Measurements from ENCODE around the gene CABP2. TPM values are rescaled to one million over a fixed set of nuclear protein-coding genes. Genes with fewer than 3 reads are reported as not detected.

The CABP2 gene
- total RNA-seq, 1 donor, result not detected

GRCh38 chr11:67528376-67528775, 5.1 kb upstream of the CABP2 start:
- TF ChIP-seq CTCF (IDR thresholded peaks at IDR 0.05; ENCODE audit: insufficient read depth, low read length), result no peak
- no peak for DNase-seq (ENCODE audit: low read depth)
- no peak overlapping the region for H3K4me3 ChIP-seq (ENCODE audit: low read depth, low read length)

GRCh38 chr11:67525275-67525976, 2.2 kb upstream of the CABP2 start:
- DNase-seq (ENCODE audit: low read depth), result no peak
- no peak for TF ChIP-seq CTCF (IDR thresholded peaks at IDR 0.05; ENCODE audit: insufficient read depth, low read length)
- no peak overlapping the region for H3K4me3 ChIP-seq (ENCODE audit: low read depth, low read length)

GRCh38 chr11:67524480-67524808, 1.2 kb upstream of the CABP2 start:
- TF ChIP-seq CTCF (IDR thresholded peaks at IDR 0.05; ENCODE audit: insufficient read depth, low read length), result no peak
- H3K4me3 ChIP-seq (ENCODE audit: low read depth, low read length), result no peak overlapping the region
- no peak for DNase-seq (ENCODE audit: low read depth)

- TF ChIP-seq CTCF (IDR thresholded peaks at IDR 0.05; ENCODE audit: insufficient read depth, low read length), result no peak
- H3K4me3 ChIP-seq (ENCODE audit: low read depth, low read length), result no peak overlapping the region
- no peak for DNase-seq (ENCODE audit: low read depth)
Measured at GRCh38 chr11:67523556-67524479, 572 bp upstream of the CABP2 start.

- no peak for TF ChIP-seq CTCF (IDR thresholded peaks at IDR 0.05; ENCODE audit: insufficient read depth, low read length)
- no peak for DNase-seq (ENCODE audit: low read depth)
- H3K4me3 ChIP-seq (ENCODE audit: low read depth, low read length), result no peak overlapping the region
Measured at GRCh38 chr11:67522338-67522737, 908 bp downstream of the CABP2 start.

GRCh38 chr11:67521924-67522323, 1.3 kb downstream of the CABP2 start:
- TF ChIP-seq CTCF (IDR thresholded peaks at IDR 0.05; ENCODE audit: insufficient read depth, low read length), result no peak
- DNase-seq (ENCODE audit: low read depth), result no peak
- no peak overlapping the region for H3K4me3 ChIP-seq (ENCODE audit: low read depth, low read length)
